ENCODE data around the gene BCAP31.
"Not testable (repeated sequence)": the region's sequence is repeated elsewhere in the genome, so short reads cannot be mapped to it uniquely, and the experiment has no call there.

Gene BCAP31

GRCh38 chrX:153762626-153763173, 38.5 kb upstream of the BCAP31 start:
- ChIA-PET CTCF (interaction anchor here (1.3 to 3.1 kb wide), 6 partner anchors 9 to 191 kb away, joined by 3 to 22 read pairs (median 6); partner anchors contain the start of gene RENBP), POLR2A (no interaction called here)
- TF ChIP-seq, protein P1, sequence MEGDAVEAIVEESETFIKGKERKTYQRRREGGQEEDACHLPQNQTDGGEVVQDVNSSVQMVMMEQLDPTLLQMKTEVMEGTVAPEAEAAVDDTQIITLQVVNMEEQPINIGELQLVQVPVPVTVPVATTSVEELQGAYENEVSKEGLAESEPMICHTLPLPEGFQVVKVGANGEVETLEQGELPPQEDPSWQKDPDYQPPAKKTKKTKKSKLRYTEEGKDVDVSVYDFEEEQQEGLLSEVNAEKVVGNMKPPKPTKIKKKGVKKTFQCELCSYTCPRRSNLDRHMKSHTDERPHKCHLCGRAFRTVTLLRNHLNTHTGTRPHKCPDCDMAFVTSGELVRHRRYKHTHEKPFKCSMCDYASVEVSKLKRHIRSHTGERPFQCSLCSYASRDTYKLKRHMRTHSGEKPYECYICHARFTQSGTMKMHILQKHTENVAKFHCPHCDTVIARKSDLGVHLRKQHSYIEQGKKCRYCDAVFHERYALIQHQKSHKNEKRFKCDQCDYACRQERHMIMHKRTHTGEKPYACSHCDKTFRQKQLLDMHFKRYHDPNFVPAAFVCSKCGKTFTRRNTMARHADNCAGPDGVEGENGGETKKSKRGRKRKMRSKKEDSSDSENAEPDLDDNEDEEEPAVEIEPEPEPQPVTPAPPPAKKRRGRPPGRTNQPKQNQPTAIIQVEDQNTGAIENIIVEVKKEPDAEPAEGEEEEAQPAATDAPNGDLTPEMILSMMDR (IDR thresholded peaks at IDR 0.05; ENCODE audit: control extremely low read depth, extremely low read depth, low read depth, missing control alignments) = no peak
- no peak for DNase-seq (ENCODE audit: extremely low spot score)

- TF ChIP-seq, protein P1 (IDR thresholded peaks at IDR 0.05; ENCODE audit: control extremely low read depth, extremely low read depth, low read depth, missing control alignments) = no peak
- POLR2A ChIA-PET = no interaction called here
- no peak for DNase-seq (ENCODE audit: extremely low spot score)
- CTCF ChIA-PET = interaction anchor here (1.9 to 3.1 kb wide), 3 partner anchors 8 to 191 kb away, joined by 6 to 22 read pairs (median 8); partner anchors contain the start of gene RENBP
Measured at GRCh38 chrX:153761863-153762262, 37.7 kb upstream of the BCAP31 start.

DNA sequence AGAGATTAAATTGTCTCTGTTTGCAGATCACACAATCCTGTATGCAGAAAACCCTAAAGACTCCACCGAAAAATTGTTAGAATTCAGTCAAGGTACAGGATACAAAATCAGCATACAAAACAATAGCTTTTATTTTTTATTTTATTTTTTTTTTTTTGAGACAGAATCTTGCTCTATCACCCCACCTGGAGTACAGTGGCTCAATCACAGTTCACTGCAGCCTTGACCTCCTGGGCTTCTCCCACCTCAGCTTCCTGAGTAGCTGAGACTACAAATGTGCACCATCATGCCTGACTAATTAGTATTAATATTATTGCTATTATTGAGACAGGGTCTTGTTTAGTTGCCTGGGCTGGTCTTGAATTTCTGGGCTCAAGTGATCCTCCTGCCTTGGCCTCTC, 30.9 kb upstream of the BCAP31 start:
- ChIA-PET POLR2A (no interaction called here), CTCF (interaction anchor here (0.7 to 1.5 kb wide), 2 partner anchors 8 to 814 kb away, joined by 3 to 4 read pairs; no protein-coding TSS in a partner anchor)
- TF ChIP-seq, protein P1 (IDR thresholded peaks at IDR 0.05; ENCODE audit: control extremely low read depth, extremely low read depth, low read depth, missing control alignments) = no peak
- no peak for DNase-seq (ENCODE audit: extremely low spot score)

GRCh38 chrX:153750127-153750774, 26.1 kb upstream of the BCAP31 start:
- TF ChIP-seq, protein P1 (IDR thresholded peaks at IDR 0.05; ENCODE audit: control extremely low read depth, extremely low read depth, low read depth, missing control alignments) = no peak
- ChIA-PET CTCF (no interaction called here), POLR2A (no interaction called here)
- no peak for DNase-seq (ENCODE audit: extremely low spot score)

DNA sequence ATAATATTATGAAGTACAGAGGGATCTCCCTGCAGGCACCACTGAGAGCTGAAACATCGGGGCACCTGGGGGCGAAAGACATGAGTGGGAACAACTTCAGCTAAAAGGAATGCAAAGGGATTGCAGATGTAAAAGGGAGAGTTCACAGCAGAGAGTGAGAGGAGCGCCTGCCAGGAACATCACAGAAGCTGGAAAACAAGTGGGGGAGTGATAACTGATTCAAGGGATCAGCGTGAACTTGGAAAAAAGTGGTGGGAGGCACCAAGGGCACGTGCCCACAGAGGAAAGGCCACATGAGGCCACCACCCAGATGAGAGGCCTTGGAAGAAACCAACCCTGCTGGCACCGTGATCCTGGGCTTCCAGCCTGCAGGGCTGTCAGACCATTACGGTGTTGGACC, 24.8 kb upstream of the BCAP31 start:
- DNase-seq (ENCODE audit: extremely low spot score); POLR2A ChIA-PET; CTCF ChIA-PET: not testable (repeated sequence)

DNA sequence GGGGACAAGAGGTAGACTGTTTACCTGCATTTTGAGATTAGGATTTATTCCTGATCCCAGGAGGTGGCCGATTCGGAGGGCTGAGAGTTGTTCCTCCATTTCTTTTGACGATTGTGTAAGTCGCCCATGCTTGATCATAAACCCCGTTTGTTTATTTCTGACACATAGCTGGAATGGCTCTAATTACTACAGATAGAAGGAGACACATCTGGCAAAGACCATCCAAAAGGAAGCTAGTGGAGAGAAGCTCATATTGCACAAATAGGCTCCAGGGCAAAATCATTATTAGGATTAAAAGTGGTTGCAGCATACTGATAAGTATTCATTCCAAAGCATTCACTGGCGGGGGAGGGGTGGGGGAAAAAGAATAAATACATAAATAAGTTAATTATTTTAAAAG, 22.8 kb upstream of the BCAP31 start:
- POLR2A ChIA-PET; CTCF ChIA-PET; DNase-seq (ENCODE audit: extremely low spot score): not testable (repeated sequence)

- DNase-seq (ENCODE audit: extremely low spot score) = no peak
- TF ChIP-seq, protein P1 (IDR thresholded peaks at IDR 0.05; ENCODE audit: control extremely low read depth, extremely low read depth, low read depth, missing control alignments) = no peak
- ChIA-PET CTCF (no interaction called here), POLR2A (no interaction called here)
Measured at GRCh38 chrX:153746359-153746758, 22.2 kb upstream of the BCAP31 start.

- CTCF ChIA-PET, POLR2A ChIA-PET: not testable (repeated sequence)
Measured at GRCh38 chrX:153745067-153745433, 20.9 kb upstream of the BCAP31 start.

More at GRCh38 chrX:153745067-153745433, 20.9 kb upstream of the BCAP31 start:
- not testable (repeated sequence) for DNase-seq (ENCODE audit: extremely low spot score)
